Lower leg skin (tissue), 3 donors: Measurements from ENCODE around the gene OTOP1.

ENCODE experiments used
- POLR2A ChIP-seq, 2 donors: fragments of 450-650 bp; IDR thresholded peaks; one replicate each; pipeline ENCODE4 v1.6.1; 2016 to 2017; ENCODE audit warnings: antibody characterized with exemption in 2 of 2, mild to moderate bottlenecking in 1 of 2, moderate library complexity in 1 of 2
- TF ChIP-seq, protein P1 (sequence below), 3 donors: fragments of 450-650 bp; IDR thresholded peaks; one replicate each; pipeline ENCODE4 v1.5.1; 2016; ENCODE audit warnings: antibody characterized with exemption in 3 of 3, mild to moderate bottlenecking in 3 of 3, moderate library complexity in 2 of 3

DNA sequence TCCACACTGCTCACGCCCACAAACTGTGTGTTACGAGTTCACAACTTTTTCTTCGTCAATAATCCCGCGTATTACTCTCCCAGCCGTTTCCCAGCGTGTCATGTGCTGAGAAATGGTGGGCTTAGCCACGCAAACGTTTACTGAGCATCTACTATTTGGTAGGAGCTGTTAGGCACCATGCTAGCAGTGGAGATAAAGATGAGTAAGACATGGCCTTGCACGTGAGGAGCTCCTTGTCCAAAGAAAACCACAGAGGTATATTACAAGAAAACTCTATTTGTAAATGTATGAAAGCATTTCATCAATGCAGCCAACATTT lies 22.1 kb upstream of the OTOP1 start:
- TF ChIP-seq, protein P1, sequence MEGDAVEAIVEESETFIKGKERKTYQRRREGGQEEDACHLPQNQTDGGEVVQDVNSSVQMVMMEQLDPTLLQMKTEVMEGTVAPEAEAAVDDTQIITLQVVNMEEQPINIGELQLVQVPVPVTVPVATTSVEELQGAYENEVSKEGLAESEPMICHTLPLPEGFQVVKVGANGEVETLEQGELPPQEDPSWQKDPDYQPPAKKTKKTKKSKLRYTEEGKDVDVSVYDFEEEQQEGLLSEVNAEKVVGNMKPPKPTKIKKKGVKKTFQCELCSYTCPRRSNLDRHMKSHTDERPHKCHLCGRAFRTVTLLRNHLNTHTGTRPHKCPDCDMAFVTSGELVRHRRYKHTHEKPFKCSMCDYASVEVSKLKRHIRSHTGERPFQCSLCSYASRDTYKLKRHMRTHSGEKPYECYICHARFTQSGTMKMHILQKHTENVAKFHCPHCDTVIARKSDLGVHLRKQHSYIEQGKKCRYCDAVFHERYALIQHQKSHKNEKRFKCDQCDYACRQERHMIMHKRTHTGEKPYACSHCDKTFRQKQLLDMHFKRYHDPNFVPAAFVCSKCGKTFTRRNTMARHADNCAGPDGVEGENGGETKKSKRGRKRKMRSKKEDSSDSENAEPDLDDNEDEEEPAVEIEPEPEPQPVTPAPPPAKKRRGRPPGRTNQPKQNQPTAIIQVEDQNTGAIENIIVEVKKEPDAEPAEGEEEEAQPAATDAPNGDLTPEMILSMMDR (IDR thresholded peaks at IDR 0.05): no peak
- TF ChIP-seq POLR2A (IDR thresholded peaks at IDR 0.05): no peak
